Right lobe of liver (tissue), 6 donors: ENCODE measurements around the gene IER5. TPM values are rescaled to one million over a fixed set of nuclear protein-coding genes. Genes with fewer than 3 reads are reported as not detected.

ENCODE experiments used
- ATAC-seq, 4 donors: fragments of 200-7000 bp; cut with Tn5 transposase; one replicate each; pipeline ENCODE4 v1.9.1; 2020; ENCODE audit warnings: mild to moderate bottlenecking in 4 of 4, moderate library complexity in 4 of 4
- DNase-seq, 3 donors: peaks; one replicate each; pipeline ENCODE4 v3.0.0-alpha.2; 2020
- H3K27ac ChIP-seq, 3 donors: fragments of 200-600 bp; one replicate each; pipeline ENCODE4 v1.8.0; 2022
- H3K27me3 ChIP-seq, 2 donors: fragments of 200-600 bp; one replicate each; pipeline ENCODE4 v1.8.0; 2022
- H3K36me3 ChIP-seq, 4 donors: fragments of 200-600 bp; sonication (generic) in 1 of 4; one replicate each; pipeline versions ENCODE4 v1.5.1 to v1.8.0; 2017 to 2022; ENCODE audit warnings: control low read depth in 1 of 4
- H3K4me1 ChIP-seq, 4 donors: fragments of 200-600 bp; sonication (generic) in 1 of 4; one replicate each; pipeline versions ENCODE4 v1.5.1 to v1.8.0; 2017 to 2022; ENCODE audit warnings: control low read depth in 1 of 4
- H3K4me3 ChIP-seq, 3 donors: fragments of 200-600 bp; one replicate each; pipeline ENCODE4 v1.8.0; 2022
- H3K9me3 ChIP-seq, 4 donors: fragments of 200-600 bp; sonication (generic) in 1 of 4; one replicate each; pipeline versions ENCODE4 v1.5.1 to v1.8.0; 2017 to 2022; ENCODE audit warnings: control low read depth in 1 of 4
- CTCF ChIP-seq, 4 donors: fragments of 200-600 bp in 3 of 4; fragments of 450-650 bp in 1 of 4; IDR thresholded peaks; one replicate each; pipeline versions ENCODE4 v1.5.1 to v1.8.0; 2016 to 2022; ENCODE audit warnings: antibody characterized with exemption in 4 of 4, mild to moderate bottlenecking in 2 of 4
- POLR2A ChIP-seq: fragments of 450-650 bp; IDR thresholded peaks from one replicate; pipeline ENCODE4 v1.6.1; 2017; ENCODE audit warnings: antibody characterized with exemption, mild to moderate bottlenecking
- WGBS: methylation state at CpG from one replicate; pipeline ENCODE4 v1.1.6; 2018; ENCODE audit warnings: low coverage, low lambda C conversion rate; ENCODE audit not compliant: insufficient coverage; ENCODE audit errors: missing lambda C conversion rate; 5-methylcytosine and 5-hydroxymethylcytosine counted together
- intact Hi-C, 2 donors: fragments of 100-400 bp; cut with DNase I; formaldehyde crosslinking; loops; one replicate each; pipeline versions ENCODE4 v1.11.2 to v1.14.1; 2022
- total RNA-seq, 6 experiments: library from RNA; depleted of rRNA in 2 of 6; stranded (reverse); fragments of >200 nt in 2 of 6; fragmentation: NEBNext Ultra II Directional in 3 of 6; extraction: Animal tissue kit (Norgen Biotek cat#: 25700) in 3 of 6; gene quantifications; one replicate each; pipeline versions ENCODE4 v1.1.0 to v1.2.4, GENCODE V29; 2016 to 2023
- donor health status: DM: no; HTN: yes; CAD: no.
- donor health status: DM: no; HTN: no; CAD: no.
- donor health status: DM: no; HTN: no; CAD: no.
- donor health status: DM: no; HTN: yes; CAD: no.
- donor health status: DM: no; HTN: yes; CAD: no.

IER5 gene
- total RNA-seq, 6 experiments from 2014 or later, result 2.0 to 6.2 (median 3.4) TPM

DNA sequence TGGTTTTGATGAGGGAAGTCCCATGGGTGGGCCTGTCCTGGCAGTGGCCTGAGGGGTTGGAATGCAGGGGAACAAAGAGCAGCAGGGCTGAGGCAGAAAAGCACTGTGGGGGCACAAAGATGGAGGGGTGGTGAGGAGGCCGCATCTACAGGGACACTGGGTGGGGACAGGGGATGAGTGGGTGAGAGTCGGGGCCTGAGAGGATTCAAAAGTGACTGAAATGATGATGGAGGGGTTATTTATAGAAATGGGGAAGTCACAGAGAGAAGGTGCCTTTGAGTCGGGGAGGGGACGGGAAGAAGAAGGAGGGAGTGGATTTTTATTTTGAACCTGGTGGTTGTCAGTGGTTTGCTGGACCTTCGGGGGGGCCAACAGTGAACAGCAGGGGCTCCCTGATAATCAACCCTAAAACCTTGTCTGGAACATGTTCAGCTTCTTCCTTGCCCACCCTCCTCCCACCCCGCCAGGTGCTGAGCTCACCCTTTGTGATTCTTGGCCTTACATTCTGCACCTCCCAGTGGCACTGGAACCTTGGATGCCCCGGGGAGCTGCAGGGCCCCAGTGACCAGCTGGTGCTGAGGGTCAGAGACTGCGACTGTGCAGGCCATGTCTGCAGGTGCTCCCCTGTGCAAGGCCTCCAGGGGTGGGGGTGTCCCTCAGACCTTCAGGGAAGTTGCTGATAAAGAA is 42.9 kb downstream of the IER5 start:
- ATAC-seq (no peak), DNase-seq (no peak)
- TF ChIP-seq CTCF (IDR thresholded peaks at IDR 0.05), result no peak
- TF ChIP-seq POLR2A, result no peak
- intact Hi-C loops, result loop anchor here in 1 of 2 donors (10.0 kb wide), 1 partner anchor 47 kb away; the partner anchor contains the start of gene IER5
- WGBS, result 77% methylated on average over 7 of the region's 8 CpGs
- H3K36me3 ChIP-seq, result no peaks in the 10 kb centered on the region
- peaks cover 0 to 16% (median 3%) of the 10 kb centered on the region in 4 donors for H3K4me1 ChIP-seq
- H3K27ac ChIP-seq, result no peak overlapping the region
- no peaks in the 10 kb centered on the region for H3K9me3 ChIP-seq
- no peak overlapping the region for H3K4me3 ChIP-seq
- no peaks in the 10 kb centered on the region for H3K27me3 ChIP-seq

GRCh38 chr1:181133441-181133951 is 45.0 kb downstream of the IER5 start:
- 60% methylated on average over 3 of the region's 6 CpGs for WGBS
- intact Hi-C loops, result loop anchor here in 1 of 2 donors (10.0 kb wide), 1 partner anchor 49 kb away; the partner anchor contains the start of gene IER5
- no peak for ATAC-seq
- Histone ChIP-seq H3K9me3 (no peaks in the 10 kb centered on the region), H3K4me1 (peaks cover 0 to 6% (median under 1%) of the 10 kb centered on the region in 4 donors), H3K4me3 (no peak overlapping the region), H3K27ac (no peak overlapping the region), H3K36me3 (no peaks in the 10 kb centered on the region), H3K27me3 (no peaks in the 10 kb centered on the region)
- no peak for TF ChIP-seq POLR2A
- DNase-seq, result no peak

DNA sequence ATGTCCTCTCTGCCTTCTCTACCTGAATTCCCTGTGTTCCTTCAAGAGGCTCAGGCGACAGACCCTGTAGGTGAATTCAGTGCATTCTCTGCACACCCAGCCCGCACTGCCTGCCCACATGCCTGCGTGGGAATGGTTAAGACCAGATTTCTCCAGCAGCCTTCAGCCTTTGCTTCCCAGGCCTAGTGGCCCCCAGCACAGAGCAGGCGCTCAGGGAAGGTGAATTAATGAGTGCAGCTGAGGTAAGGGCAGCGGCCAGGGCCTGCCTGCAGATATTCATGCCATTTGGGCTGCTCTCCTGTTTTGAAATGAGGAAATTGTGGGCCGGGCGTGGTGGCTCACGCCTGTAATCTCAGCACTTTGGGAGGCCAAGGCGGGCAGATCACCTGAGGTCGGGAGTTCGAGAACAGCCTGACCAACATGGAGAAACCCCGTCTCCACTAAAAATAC is 45.5 kb downstream of the IER5 start:
- intact Hi-C loops, result loop anchor here in 1 of 2 donors (10.0 kb wide), 1 partner anchor 49 kb away; the partner anchor contains the start of gene IER5
- Histone ChIP-seq H3K27ac (no peak overlapping the region), H3K4me3 (no peak overlapping the region), H3K36me3 (no peaks in the 10 kb centered on the region), H3K4me1 (peaks cover 0 to 6% (median under 1%) of the 10 kb centered on the region in 4 donors), H3K27me3 (no peaks in the 10 kb centered on the region), H3K9me3 (no peaks in the 10 kb centered on the region)
- no peak for DNase-seq
- TF ChIP-seq CTCF (IDR thresholded peaks at IDR 0.05) (no peak), POLR2A (no peak)
- 100% methylated on average over 5 of the region's 12 CpGs for WGBS
- ATAC-seq, result no peak

DNA sequence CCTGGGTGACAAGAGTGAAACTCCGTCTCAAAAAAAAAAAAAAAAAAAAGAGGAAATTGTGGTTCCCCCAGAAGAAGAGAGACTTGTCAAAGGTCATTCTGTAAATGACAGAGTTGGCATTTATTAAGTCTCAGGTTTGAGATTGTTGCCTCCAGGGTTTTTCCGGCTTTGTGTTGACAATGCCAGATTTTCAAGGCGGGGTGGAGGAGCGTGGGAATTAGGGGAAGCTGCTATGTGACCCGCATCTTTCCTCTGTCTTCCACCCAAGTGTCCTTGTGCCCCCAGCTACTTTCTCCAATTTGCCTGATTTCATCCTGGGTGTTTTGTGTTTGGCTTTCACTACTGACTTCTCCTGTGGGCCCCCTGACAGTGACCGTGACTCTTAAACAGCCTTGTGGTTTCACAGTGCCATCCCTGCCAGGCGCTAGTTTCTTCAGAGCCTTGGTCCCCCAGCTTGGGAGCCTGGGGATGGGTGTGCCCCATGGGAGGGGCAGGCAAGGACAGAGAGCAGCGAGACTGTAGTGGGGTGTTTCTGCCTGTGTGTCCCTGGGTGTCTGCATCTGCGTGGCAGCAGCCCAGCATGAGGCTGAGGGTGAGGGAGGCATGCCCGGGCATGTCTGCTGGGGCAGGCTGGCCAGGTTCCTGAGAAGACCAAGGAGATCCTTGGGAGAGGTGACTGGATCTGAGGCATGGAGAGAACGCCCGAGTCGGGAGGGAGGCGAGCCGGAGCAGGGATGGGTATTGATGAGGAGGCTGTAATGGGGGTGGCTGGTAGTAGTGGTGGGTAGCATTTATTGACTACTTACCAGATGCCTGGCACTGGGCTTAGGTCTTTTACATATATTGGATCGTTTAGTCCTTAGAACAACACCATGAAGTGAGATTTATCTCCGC is 46.3 kb downstream of the IER5 start:
- Histone ChIP-seq H3K27me3 (no peaks in the 10 kb centered on the region), H3K4me1 (peaks cover 0 to 6% (median under 1%) of the 10 kb centered on the region in 4 donors), H3K9me3 (no peaks in the 10 kb centered on the region), H3K4me3 (no peak overlapping the region), H3K36me3 (no peaks in the 10 kb centered on the region), H3K27ac (peak overlapping the region in 2 of 3 donors; percentile 29 to 32)
- DNase-seq, result peak in 1 of 3 donors; percentile 42
- intact Hi-C loops, result loop anchor here in 1 of 2 donors (10.0 kb wide), 1 partner anchor 50 kb away; the partner anchor contains the start of gene IER5
- 62% methylated on average over 9 of the region's 17 CpGs for WGBS
- ATAC-seq, result peak; percentile 24 to 54 (median 45)
- TF ChIP-seq CTCF (IDR thresholded peaks at IDR 0.05), result no peak
- no peak for TF ChIP-seq POLR2A
